GM12891 (cell line): Measurements from ENCODE around the gene TSPAN15.

ENCODE experiments used
- DNase-seq: peaks from one replicate; pipeline ENCODE4 v3.0.0; 2011; ENCODE audit warnings: low spot score; ENCODE audit not compliant: insufficient read length
- FAIRE-seq: peaks from 2 replicates; lab custom pipeline; 2011; peaks lifted over from hg19 to GRCh38; lab: Jason Lieb, UNC
- PAX5 ChIP-seq: IDR thresholded peaks from 2 replicates; pipeline ENCODE4 v1.6.1; 2011; ENCODE audit warnings: low read length, moderate library complexity, mild to moderate bottlenecking; ENCODE audit not compliant: insufficient read depth, severe bottlenecking
- POLR2A ChIP-seq: IDR thresholded peaks from 2 replicates; pipeline ENCODE4 v1.6.1; 2011; ENCODE audit warnings: low read depth, low read length, control low read depth
- POLR2AphosphoS5 ChIP-seq: IDR thresholded peaks from 2 replicates; pipeline ENCODE4 v1.6.1; 2011; ENCODE audit warnings: low read depth, low read length, control low read depth
- POU2F2 ChIP-seq: IDR thresholded peaks from 2 replicates; pipeline ENCODE4 v1.6.1; 2011; ENCODE audit warnings: low read depth, mild to moderate bottlenecking, control low read depth, low read length, moderate library complexity
- SPI1 ChIP-seq: IDR thresholded peaks from 2 replicates; pipeline ENCODE4 v1.6.1; 2011; ENCODE audit warnings: low read depth, low read length, control low read depth
- TAF1 ChIP-seq: IDR thresholded peaks from 2 replicates; pipeline ENCODE4 v1.6.1; 2011; ENCODE audit warnings: low read depth, low read length, control low read depth

The TSPAN15 gene

GRCh38 chr10:69472142-69472541 is 20.9 kb downstream of the TSPAN15 start:
- DNase-seq (no peak), FAIRE-seq (no peak)
- TF ChIP-seq PAX5 (no peak), TAF1 (no peak), SPI1 (no peak), POLR2AphosphoS5 (no peak), POU2F2 (no peak), POLR2A (no peak)

DNA sequence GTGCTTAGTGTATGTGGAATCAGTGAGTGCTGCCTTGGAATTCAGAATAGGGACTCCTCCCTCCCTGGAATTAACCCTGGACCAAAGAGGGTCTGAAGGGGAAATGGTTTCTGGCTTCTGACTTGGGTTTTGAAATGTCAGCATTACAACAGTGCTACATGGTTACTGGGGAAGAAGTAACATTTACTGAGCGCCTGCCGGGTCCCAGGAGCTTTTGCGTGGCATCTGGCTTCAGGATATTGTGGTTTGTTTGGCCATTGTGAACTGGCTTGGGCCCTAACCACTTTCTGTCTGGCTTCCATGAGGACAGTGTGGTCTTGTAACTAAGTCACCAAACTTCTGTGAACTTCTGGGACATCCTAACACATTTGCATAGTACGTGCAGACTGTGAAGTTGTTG is 21.3 kb downstream of the TSPAN15 start:
- DNase-seq (no peak), FAIRE-seq (no peak)
- TF ChIP-seq POU2F2 (no peak), POLR2A (no peak), PAX5 (no peak), TAF1 (no peak), POLR2AphosphoS5 (no peak), SPI1 (no peak)

GRCh38 chr10:69473304-69473990 is 22.2 kb downstream of the TSPAN15 start:
- no peak for DNase-seq
- no peak for FAIRE-seq
- TF ChIP-seq PAX5 (no peak), TAF1 (no peak), POLR2A (no peak), POLR2AphosphoS5 (no peak), POU2F2 (no peak), SPI1 (no peak)

DNA sequence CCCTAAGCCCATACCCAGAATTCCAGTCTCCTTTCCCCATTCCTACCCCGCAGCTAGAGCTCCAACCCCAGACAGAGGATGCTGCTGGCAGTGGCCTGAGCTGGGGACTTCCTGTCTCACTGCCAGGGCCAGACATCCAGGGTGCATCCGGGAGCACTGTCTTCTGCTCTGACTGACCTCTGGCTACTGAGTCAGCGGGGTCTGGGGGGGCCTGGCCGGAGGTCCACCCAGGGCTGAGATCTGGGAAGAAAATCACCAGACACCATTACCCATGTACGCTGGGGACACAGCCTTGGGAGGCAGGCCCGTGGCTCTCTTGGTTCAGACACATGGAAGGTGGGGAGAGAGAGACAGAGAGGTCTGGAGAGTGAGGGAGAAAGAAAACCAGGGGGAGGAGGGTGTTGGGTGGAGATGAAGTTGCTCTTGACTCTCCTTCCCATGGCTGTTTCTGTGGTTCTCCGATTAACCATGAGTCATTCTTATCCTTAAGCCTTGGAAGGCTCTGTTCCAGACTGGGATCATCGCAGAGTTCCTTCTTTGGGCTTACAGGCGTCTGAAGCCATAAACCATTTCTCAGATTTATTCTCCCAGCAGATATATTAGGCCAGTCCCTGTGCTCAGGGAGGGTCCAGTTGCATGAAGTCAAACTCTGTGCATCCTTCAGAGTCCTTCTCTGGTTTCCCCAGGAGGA is 23.6 kb downstream of the TSPAN15 start:
- FAIRE-seq = no peak
- DNase-seq = no peak
- TF ChIP-seq POU2F2 (no peak), POLR2AphosphoS5 (no peak), POLR2A (no peak), TAF1 (no peak), SPI1 (no peak), PAX5 (no peak)

DNA sequence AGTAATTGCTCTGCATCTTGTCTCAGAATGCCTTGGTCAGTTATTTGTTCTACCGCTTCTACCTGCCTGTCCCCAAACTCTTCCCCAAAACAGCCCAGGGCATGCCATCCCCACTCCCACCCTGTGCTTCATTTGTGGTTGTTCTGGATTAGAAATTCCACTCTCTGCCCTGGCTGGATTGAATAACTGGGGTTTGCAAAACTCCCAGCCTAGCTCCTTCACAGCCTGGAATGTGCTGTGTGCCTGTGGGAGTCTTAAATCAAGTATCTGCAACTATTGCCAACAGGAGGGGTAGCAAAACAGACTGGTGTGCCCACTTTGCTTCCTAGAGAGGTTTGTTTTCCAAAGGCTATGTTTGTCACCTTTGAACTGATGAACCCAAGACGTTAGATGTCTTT is 24.2 kb downstream of the TSPAN15 start:
- TF ChIP-seq TAF1 = no peak
- no peak for TF ChIP-seq POU2F2
- DNase-seq = no peak
- no peak for FAIRE-seq

DNA sequence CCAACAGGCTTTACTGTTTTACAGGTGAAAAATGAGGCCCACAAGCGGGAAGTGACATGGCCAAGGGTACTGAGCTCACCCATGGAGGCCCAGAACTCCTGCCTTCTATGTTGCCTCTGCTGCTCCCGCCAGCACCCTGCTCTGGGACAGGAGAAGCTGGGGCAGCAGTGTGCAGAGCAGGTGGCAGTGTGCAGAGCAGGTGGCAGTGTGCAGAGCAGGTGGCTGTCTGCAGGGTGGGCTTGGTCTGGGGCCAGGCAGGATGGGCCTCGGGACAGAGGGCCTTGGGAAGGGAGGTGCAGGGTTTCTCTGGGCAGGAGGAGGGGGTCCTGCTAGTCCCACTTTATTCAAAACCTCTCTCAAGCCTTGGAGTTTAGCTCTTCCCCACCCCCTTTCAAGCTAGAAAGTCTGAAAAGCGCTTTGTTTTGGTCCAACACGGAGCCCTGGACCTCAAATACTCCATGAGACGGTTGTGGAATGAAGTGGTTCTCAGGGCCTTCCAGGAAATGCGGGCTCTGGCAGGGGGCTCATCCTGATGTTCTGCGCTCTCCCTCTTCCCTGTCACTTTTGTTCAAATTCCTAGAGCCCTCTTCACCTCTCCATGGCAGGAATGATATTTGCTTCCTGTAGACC is 26.8 kb downstream of the TSPAN15 start:
- no peak for TF ChIP-seq PAX5
- no peak for TF ChIP-seq TAF1
- TF ChIP-seq POU2F2 = no peak
- TF ChIP-seq POLR2AphosphoS5 = no peak
- TF ChIP-seq POLR2A = no peak
- no peak for TF ChIP-seq SPI1

DNA sequence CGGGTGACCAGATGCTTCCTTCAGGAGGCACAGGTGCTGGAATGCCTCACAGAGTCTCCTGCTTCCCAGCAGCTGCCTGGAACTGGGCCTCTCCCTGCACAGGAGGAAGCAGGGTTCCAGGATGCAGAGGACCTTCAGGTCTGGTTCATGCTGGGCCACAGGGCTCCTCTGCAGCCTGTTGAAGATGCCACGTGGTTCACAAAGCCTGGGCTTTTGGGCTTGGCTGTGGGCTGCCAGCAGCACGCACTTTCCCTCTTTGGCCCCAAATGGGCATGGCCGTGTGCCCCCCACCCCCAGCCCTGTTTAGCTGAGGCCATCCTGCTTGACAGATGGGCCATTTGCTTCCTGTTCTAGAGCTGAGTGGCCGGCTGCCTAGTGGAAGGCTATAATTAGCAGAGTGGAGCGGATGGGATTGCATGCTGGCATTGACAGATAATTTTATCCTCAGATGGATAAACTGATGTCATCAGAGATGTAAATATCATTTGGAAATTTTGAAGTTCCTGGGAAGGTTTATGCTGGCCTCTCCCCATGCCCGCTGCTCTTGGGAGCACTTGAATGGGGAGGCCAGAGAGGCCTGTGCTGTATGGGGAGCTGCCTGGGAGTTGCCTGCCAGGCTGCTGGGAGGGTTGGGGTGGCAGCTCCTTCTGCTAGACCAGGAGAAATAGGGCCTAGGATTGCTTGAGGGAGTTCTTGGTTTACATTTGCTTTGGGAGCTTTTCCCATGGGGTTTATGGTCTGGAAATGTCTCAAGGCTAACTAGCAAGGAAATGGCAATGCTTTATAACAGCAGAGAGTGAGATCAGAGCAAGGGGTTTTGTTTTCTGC is 28.2 kb downstream of the TSPAN15 start:
- no peak for FAIRE-seq
- no peak for DNase-seq
- no peak for TF ChIP-seq SPI1
- no peak for TF ChIP-seq POU2F2
- TF ChIP-seq POLR2A = no peak
- TF ChIP-seq PAX5 = no peak
- TF ChIP-seq POLR2AphosphoS5 = no peak
- no peak for TF ChIP-seq TAF1

More for the DNA sequence above, 26.8 kb downstream of the TSPAN15 start:
- DNase-seq (no peak), FAIRE-seq (no peak)

- no peak for FAIRE-seq
- no peak for DNase-seq
- TF ChIP-seq POLR2AphosphoS5 (no peak), TAF1 (no peak), PAX5 (no peak), SPI1 (no peak), POU2F2 (no peak), POLR2A (no peak)
These were observed 28.8 kb downstream of the TSPAN15 start for GRCh38 chr10:69480068-69480412.

DNA sequence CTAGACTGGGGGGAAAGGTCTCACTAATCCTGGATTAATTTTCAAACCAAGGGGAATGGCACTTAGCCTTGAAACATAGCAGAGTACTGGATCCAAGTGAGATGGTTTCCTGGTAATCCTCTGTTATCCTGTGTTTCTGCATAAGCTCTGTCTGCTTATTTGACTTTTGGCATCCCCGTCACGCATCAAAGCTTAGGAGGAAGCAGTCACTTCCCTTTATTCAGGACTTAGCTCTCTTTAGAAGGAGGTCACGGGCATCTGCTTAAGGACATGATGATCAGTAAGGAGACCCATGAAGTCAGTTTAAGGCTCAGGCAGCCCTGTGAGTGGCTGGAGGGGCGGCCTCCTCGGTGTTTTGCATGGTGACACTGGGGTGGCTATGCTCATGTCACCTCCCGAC is 30.0 kb downstream of the TSPAN15 start:
- DNase-seq (peak; percentile 28), FAIRE-seq (peak; percentile 56)
- no peak for TF ChIP-seq POU2F2
- TF ChIP-seq SPI1 = peak; percentile 64
- no peak for TF ChIP-seq POLR2AphosphoS5
- no peak for TF ChIP-seq TAF1
